Thyroid gland (tissue), 4 donors: ENCODE measurements around the gene NTN3. TPM values are rescaled to one million over a fixed set of nuclear protein-coding genes. Genes with fewer than 3 reads are reported as not detected.

Experiments
- DNase-seq, 2 donors: peaks; one replicate each; pipeline ENCODE4 v3.0.0-alpha.2; 2019
- H3K27ac ChIP-seq, 3 donors: fragments of 200-600 bp; sonication (generic); 1 replicate in 2 of 3; 2 replicates in 1 of 3; pipeline ENCODE4 v1.5.1; 2016 to 2019; ENCODE audit warnings: mild to moderate bottlenecking in 1 of 3, moderate library complexity in 1 of 3
- H3K27me3 ChIP-seq: fragments of 200-600 bp; sonication (generic); one replicate; pipeline ENCODE4 v1.5.1; 2019
- H3K36me3 ChIP-seq, 2 donors: fragments of 200-600 bp; sonication (generic); one replicate each; pipeline ENCODE4 v1.5.1; 2016 to 2019
- H3K4me1 ChIP-seq, 2 donors: fragments of 200-600 bp; sonication (generic); one replicate each; pipeline ENCODE4 v1.5.1; 2017 to 2019
- H3K4me3 ChIP-seq, 3 donors: fragments of 200-600 bp; sonication (generic); replicated peaks in 1 of 3; 1 replicate in 2 of 3; 2 replicates in 1 of 3; pipeline ENCODE4 v1.5.1; 2016; ENCODE audit warnings: mild to moderate bottlenecking in 1 of 3
- H3K9me3 ChIP-seq: fragments of 200-600 bp; sonication (generic); one replicate; pipeline ENCODE4 v1.5.1; 2017
- POLR2A ChIP-seq, 2 donors: fragments of 450-650 bp; IDR thresholded peaks; one replicate each; pipeline ENCODE4 v1.6.1; 2017; ENCODE audit warnings: antibody characterized with exemption in 2 of 2, mild to moderate bottlenecking in 2 of 2, moderate library complexity in 1 of 2
- WGBS, 2 donors: methylation state at CpG; one replicate each; pipeline ENCODE4 v1.1.5; 2017; 5-methylcytosine and 5-hydroxymethylcytosine counted together
- intact Hi-C: fragments of 100-400 bp; cut with DNase I; formaldehyde crosslinking; loops from one replicate; pipeline ENCODE4 v1.15.1; 2023
- total RNA-seq, 4 donors: library from RNA; depleted of rRNA; stranded (reverse); fragments of >200 nt; gene quantifications; one replicate each; pipeline ENCODE4 v1.2.3, GENCODE V29; 2016
- TF ChIP-seq, protein P1 (sequence below), 6 experiments: fragments of 200-600 bp in 3 of 6; fragments of 450-650 bp in 3 of 6; sonication (generic) in 3 of 6; IDR thresholded peaks; one replicate each; pipeline ENCODE4 v1.5.1; 2016 to 2019; ENCODE audit warnings: antibody characterized with exemption in 6 of 6, mild to moderate bottlenecking in 2 of 6, inconsistent platforms in 1 of 6, moderate library complexity in 1 of 6

The NTN3 gene
- total RNA-seq, 4 donors from 2014 or later = 0.13 to 0.63 (median 0.56) TPM; not detected in 1

DNA sequence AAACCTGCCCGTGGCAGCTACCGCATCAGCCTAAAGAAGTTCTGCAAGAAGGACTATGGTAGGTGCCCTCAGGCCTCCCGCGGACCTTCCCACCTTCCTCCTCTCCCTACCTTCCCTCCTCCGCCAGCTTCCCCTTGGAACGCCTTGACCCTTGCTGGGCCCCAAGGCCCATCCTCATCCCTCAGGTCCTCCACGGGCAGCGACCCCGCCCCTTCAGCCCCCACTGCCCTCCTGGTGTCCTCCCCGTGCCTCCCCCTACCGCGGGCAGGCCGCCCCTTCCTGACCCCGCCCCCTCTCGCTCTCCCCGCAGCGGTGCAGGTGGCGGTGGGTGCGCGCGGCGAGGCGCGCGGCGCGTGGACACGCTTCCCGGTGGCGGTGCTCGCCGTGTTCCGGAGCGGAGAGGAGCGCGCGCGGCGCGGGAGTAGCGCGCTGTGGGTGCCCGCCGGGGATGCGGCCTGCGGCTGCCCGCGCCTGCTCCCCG is 2.4 kb downstream of the NTN3 start:
- intact Hi-C loops = no loop called here
- Histone ChIP-seq H3K4me3 (no peak overlapping the region), H3K36me3 (no peaks in the 10 kb centered on the region), H3K27me3 (no peaks in the 10 kb centered on the region), H3K9me3 (no peaks in the 10 kb centered on the region), H3K4me1 (peaks cover 29 to 62% of the 10 kb centered on the region in 2 donors), H3K27ac (no peak overlapping the region)
- TF ChIP-seq POLR2A (IDR thresholded peaks at IDR 0.05) = no peak
- TF ChIP-seq, protein P1, sequence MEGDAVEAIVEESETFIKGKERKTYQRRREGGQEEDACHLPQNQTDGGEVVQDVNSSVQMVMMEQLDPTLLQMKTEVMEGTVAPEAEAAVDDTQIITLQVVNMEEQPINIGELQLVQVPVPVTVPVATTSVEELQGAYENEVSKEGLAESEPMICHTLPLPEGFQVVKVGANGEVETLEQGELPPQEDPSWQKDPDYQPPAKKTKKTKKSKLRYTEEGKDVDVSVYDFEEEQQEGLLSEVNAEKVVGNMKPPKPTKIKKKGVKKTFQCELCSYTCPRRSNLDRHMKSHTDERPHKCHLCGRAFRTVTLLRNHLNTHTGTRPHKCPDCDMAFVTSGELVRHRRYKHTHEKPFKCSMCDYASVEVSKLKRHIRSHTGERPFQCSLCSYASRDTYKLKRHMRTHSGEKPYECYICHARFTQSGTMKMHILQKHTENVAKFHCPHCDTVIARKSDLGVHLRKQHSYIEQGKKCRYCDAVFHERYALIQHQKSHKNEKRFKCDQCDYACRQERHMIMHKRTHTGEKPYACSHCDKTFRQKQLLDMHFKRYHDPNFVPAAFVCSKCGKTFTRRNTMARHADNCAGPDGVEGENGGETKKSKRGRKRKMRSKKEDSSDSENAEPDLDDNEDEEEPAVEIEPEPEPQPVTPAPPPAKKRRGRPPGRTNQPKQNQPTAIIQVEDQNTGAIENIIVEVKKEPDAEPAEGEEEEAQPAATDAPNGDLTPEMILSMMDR (IDR thresholded peaks at IDR 0.05) = no peak
- DNase-seq = no peak
- WGBS, 2 donors = 16% methylated on average over 15 to 17 of the region's 49 CpGs

DNA sequence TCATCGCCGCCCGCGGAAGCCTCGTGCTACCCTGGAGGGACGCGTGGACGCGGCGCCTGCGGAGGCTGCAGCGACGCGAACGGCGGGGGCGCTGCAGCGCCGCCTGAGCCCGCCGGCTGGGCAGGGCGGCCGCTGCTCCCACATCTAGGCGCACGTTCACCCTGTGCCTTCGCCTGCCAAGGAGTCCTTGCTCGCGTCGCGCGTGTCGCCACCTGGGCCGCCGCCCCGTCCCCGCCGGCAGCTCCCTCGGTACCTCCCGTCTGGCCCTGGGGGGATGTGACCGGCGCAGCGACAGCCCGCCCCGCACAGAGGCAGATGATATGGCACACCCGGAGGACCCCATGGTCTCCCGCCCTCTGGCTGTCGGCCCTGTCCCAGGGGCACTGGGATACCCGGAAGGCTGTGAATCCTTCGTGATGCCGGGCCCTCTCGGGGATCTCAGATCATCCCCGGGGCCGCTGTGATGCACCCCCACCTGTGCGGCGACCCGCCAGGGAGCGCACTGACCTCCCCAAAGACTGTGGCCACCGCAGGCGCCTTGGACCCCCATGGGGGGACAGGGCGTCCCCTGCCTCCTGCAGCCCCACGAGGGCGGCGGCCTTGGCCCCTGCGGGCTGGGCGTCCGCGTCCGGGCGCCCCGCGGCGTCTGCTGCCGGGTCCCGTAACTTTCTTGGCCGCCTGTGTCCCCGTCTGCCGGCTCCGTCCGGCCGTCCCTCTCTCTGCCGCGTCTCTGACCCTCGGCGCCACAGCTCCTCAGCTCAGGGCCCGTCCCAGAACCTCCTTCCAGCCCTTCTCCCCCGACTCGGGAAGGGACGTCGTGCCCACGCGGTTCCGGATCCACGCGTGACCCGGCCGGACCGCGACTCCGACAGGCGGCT is 3.1 kb downstream of the NTN3 start:
- Histone ChIP-seq H3K4me1 (peaks cover 22 to 54% of the 10 kb centered on the region in 2 donors), H3K27me3 (no peaks in the 10 kb centered on the region), H3K9me3 (no peaks in the 10 kb centered on the region), H3K36me3 (no peaks in the 10 kb centered on the region), H3K27ac (peak overlapping the region; percentile 78 to 95 (median 86)), H3K4me3 (peak overlapping the region; percentile 27 to 81 (median 75))
- DNase-seq = peak; percentile 54 to 56
- 0 to 1% methylated on average over 16 to 18 of the region's 100 CpGs for WGBS, 2 donors
- TF ChIP-seq, protein P1 (IDR thresholded peaks at IDR 0.05) = peak in 4 of 6 experiments; percentile 4 to 63 (median 36)
- peak in 1 of 2 donors; percentile 17 for TF ChIP-seq POLR2A (IDR thresholded peaks at IDR 0.05)
- intact Hi-C loops = no loop called here

DNA sequence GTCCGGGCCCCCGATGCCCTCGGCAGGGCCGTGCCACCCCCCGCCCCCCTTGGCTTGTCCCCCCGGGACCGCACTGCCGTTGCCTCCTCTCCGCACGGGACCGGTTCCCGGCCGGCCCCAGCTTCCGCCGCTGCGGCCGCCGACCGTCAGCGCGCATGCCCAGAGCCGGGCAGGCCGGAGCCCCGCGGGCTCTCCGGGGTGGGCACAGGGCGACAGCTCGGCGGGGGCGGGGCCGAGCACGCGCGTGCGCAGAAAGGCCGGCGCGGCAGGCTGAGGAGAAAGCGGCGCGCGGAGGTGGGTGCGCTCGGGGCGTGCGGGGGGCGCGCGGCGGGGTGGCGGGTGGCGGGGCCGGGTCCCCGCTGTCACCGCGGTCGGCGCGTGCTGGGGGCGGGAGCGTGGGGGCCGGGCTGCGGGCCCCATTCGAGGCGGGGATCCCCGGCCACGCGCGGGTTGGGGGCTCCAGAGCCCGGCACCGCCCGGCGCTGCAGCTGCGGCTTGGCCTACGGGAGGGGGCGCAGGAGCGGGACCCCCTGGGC is 3.8 kb downstream of the NTN3 start, which contains the start of gene TBC1D24:
TBC1D24 (plus strand) TSS at position 251 of the 536 bp plus-strand sequence. CDS start 21,022 bp downstream, outside the sequence.
- TF ChIP-seq, protein P1 (IDR thresholded peaks at IDR 0.05) = no peak
- TF ChIP-seq POLR2A (IDR thresholded peaks at IDR 0.05) = peak in 1 of 2 donors; percentile 79
- no peaks in the 10 kb centered on the region for H3K36me3 ChIP-seq
- no peaks in the 10 kb centered on the region for H3K9me3 ChIP-seq
- H3K27me3 ChIP-seq = no peaks in the 10 kb centered on the region
- H3K4me3 ChIP-seq = peak within 1 kb of the TSS; percentile 43 to 81 (median 75)
- intact Hi-C loops = no loop called here
- H3K4me1 ChIP-seq = peaks cover 19 to 50% of the 10 kb centered on the region in 2 donors
- H3K27ac ChIP-seq = peak within 1 kb of the TSS; percentile 78 to 95 (median 86)
- DNase-seq = peak; percentile 87
- 0% methylated on average over 20 of the region's 77 CpGs; no CpG with 5 or more reads in 1 of the 2 donors for WGBS, 2 donors

DNA sequence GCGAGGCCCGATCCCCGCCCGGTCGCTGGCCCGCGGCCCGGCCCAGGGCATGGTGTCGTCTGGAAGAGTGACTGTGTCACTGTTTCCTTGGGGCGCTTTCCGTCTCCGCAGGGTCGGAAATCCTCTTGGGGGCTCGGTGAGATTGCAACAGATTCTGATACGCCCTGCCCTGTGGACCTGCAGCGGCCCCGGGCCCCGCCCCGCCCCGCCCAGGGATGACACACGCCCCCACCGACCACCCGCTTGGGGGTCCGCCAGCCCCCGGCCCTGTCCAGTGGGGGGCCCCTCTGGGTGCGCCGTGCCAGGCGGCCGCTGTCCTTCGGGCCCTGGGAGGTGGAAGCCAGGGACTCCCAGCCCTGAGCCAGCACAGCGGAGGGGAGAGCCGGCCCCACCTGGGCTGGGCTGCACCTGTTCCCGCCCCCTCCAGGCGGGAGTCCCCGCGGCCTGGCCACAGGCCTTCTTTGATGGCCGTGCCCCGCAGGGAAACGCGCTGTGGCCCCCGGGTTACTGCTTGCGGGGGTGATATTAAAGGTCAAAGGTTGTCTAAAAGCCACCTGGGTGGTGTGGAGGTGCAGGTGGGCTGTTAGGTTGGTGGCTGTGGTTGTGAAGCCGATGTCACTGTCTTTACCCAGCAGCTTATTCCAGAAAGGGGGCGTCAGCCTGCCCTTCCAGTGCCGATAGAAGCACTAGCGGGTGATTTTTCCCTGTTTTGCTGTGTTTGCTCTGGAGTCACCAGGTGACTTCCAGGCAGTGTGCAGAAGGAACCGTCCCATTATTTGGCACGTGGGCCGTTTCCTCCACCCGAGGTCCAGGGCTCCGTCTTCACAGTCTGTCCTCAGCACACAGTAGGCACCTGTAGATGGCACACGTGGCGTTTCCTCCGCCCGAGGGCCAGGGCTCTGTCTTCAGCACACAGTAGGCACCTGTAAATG is 4.6 kb downstream of the NTN3 start:
- Histone ChIP-seq H3K36me3 (no peaks in the 10 kb centered on the region), H3K27me3 (no peaks in the 10 kb centered on the region), H3K4me1 (peaks cover 20 to 53% of the 10 kb centered on the region in 2 donors), H3K27ac (peak overlapping the region in 1 of 3 donors; percentile 58), H3K9me3 (no peaks in the 10 kb centered on the region), H3K4me3 (peak overlapping the region; percentile 43 to 81 (median 75))
- 21 to 37% methylated on average over 14 to 15 of the region's 55 CpGs for WGBS, 2 donors
- intact Hi-C loops = no loop called here
- TF ChIP-seq, protein P1 (IDR thresholded peaks at IDR 0.05) = no peak
- no peak for TF ChIP-seq POLR2A (IDR thresholded peaks at IDR 0.05)
- DNase-seq = peak; percentile 63 to 66
